ENCODE data around the gene NHLRC3. TPM values are rescaled to one million over a fixed set of nuclear protein-coding genes. Genes with fewer than 3 reads are reported as not detected.

The NHLRC3 gene
- total RNA-seq, 6 experiments from 2014 or later: 11.2 to 20.9 (median 15.7) TPM

- no peaks in the 10 kb centered on the region for H3K9me3 ChIP-seq
- no peak for TF ChIP-seq POLR2A (IDR thresholded peaks at IDR 0.05)
- TF ChIP-seq CTCF (IDR thresholded peaks at IDR 0.05): no peak
- peaks cover 0 to 14% (median 0%) of the 10 kb centered on the region in 4 donors for H3K36me3 ChIP-seq
- H3K27me3 ChIP-seq: no peaks in the 10 kb centered on the region
- intact Hi-C loops (cut with DNase I): no loop called here
- no peak overlapping the region for H3K4me3 ChIP-seq
- no peak for DNase-seq
- WGBS (ENCODE audit: insufficient coverage, low coverage, low lambda C conversion rate, missing lambda C conversion rate): 95% methylated on average over 3 of the region's 3 CpGs
- ATAC-seq: no peak
- peaks cover 0 to 13% (median 0%) of the 10 kb centered on the region in 4 donors for H3K4me1 ChIP-seq
- no peak overlapping the region for H3K27ac ChIP-seq
These were observed 6.3 kb downstream of the NHLRC3 start for GRCh38 chr13:39044536-39044935.

GRCh38 chr13:39047560-39047959 lies 9.3 kb downstream of the NHLRC3 start:
- ATAC-seq (no peak), DNase-seq (no peak)
- TF ChIP-seq CTCF (IDR thresholded peaks at IDR 0.05) (no peak), POLR2A (IDR thresholded peaks at IDR 0.05) (no peak)
- H3K27me3 ChIP-seq: no peaks in the 10 kb centered on the region
- H3K9me3 ChIP-seq: no peaks in the 10 kb centered on the region
- no peak overlapping the region for H3K4me3 ChIP-seq
- no peak overlapping the region for H3K27ac ChIP-seq
- intact Hi-C loops (cut with DNase I): no loop called here
- 50% methylated on average over 2 of the region's 2 CpGs for WGBS (ENCODE audit: insufficient coverage, low coverage, low lambda C conversion rate, missing lambda C conversion rate)
- peaks cover 0 to 14% (median 0%) of the 10 kb centered on the region in 4 donors for H3K36me3 ChIP-seq
- no peaks in the 10 kb centered on the region for H3K4me1 ChIP-seq

- no peaks in the 10 kb centered on the region for H3K4me1 ChIP-seq
- H3K9me3 ChIP-seq: no peaks in the 10 kb centered on the region
- DNase-seq: no peak
- intact Hi-C loops (cut with DNase I): no loop called here
- no peak overlapping the region for H3K27ac ChIP-seq
- ATAC-seq: no peak
- H3K36me3 ChIP-seq: peaks cover 0 to 14% (median 0%) of the 10 kb centered on the region in 4 donors
- no peak overlapping the region for H3K4me3 ChIP-seq
- H3K27me3 ChIP-seq: no peaks in the 10 kb centered on the region
- no peak for TF ChIP-seq POLR2A (IDR thresholded peaks at IDR 0.05)
- TF ChIP-seq CTCF (IDR thresholded peaks at IDR 0.05): no peak
These were observed 10.6 kb downstream of the NHLRC3 start for GRCh38 chr13:39048806-39049205.

- peaks cover 0 to 14% (median 0%) of the 10 kb centered on the region in 4 donors for H3K36me3 ChIP-seq
- H3K9me3 ChIP-seq: no peaks in the 10 kb centered on the region
- no peak overlapping the region for H3K4me3 ChIP-seq
- ATAC-seq (no peak), DNase-seq (no peak)
- H3K4me1 ChIP-seq: no peaks in the 10 kb centered on the region
- TF ChIP-seq POLR2A (IDR thresholded peaks at IDR 0.05) (no peak), CTCF (IDR thresholded peaks at IDR 0.05) (no peak)
- 83% methylated on average over 2 of the region's 3 CpGs for WGBS (ENCODE audit: insufficient coverage, low coverage, low lambda C conversion rate, missing lambda C conversion rate)
- intact Hi-C loops (cut with DNase I): no loop called here
- H3K27me3 ChIP-seq: no peaks in the 10 kb centered on the region
- no peak overlapping the region for H3K27ac ChIP-seq
These were observed 11.0 kb downstream of the NHLRC3 start for GRCh38 chr13:39049274-39049673.

- ATAC-seq: peak in 1 of 4 donors; percentile 43
- H3K27ac ChIP-seq: no peak overlapping the region
- no peaks in the 10 kb centered on the region for H3K27me3 ChIP-seq
- DNase-seq: no peak
- WGBS (ENCODE audit: insufficient coverage, low coverage, low lambda C conversion rate, missing lambda C conversion rate): 53% methylated on average over 1 of the region's 1 CpG
- TF ChIP-seq POLR2A (IDR thresholded peaks at IDR 0.05) (no peak), CTCF (IDR thresholded peaks at IDR 0.05) (peak; percentile 14 to 35 (median 30))
- H3K9me3 ChIP-seq: no peaks in the 10 kb centered on the region
- H3K36me3 ChIP-seq: peaks cover 0 to 14% (median 0%) of the 10 kb centered on the region in 4 donors
- intact Hi-C loops (cut with DNase I): no loop called here
- no peak overlapping the region for H3K4me3 ChIP-seq
- H3K4me1 ChIP-seq: no peaks in the 10 kb centered on the region
These were observed 12.9 kb downstream of the NHLRC3 start for GRCh38 chr13:39051157-39051556.

All from right lobe of liver (tissue), 6 donors.